HG03045 (cell line): ENCODE results near the gene TOM1L2.

Experiments used
- ATAC-seq: cut with Tn5 transposase; IDR thresholded peaks from one replicate; pipeline ENCODE4 v1.9.1; 2021; ENCODE audit warnings: mild to moderate bottlenecking, moderate library complexity; ENCODE audit not compliant: unreplicated experiment

The TOM1L2 gene

GRCh38 chr17:17795296-17795695 is 176.9 kb downstream of the TOM1L2 start:
- ATAC-seq: no peak

DNA sequence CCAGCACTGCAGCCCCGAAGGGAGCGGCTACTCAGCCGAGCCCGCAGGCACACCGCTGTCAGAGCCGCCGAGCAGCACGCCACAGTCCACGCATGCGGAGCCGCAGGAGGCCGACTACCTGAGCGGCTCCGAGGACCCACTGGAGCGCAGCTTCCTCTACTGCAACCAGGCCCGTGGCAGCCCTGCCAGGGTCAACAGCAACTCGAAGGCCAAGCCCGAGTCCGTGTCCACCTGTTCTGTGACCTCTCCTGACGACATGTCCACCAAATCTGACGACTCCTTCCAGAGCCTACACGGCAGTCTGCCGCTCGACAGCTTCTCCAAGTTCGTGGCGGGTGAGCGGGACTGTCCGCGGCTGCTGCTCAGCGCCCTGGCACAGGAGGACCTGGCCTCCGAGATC is 177.8 kb downstream of the TOM1L2 start:
- no peak for ATAC-seq
